DMS153 treated with DMSO at 0.1 percent for 48 hours (cell line): ENCODE measurements around the gene SDK2.

ENCODE experiments used
- DNase-seq: peaks from one replicate; lab custom pipeline; 2025; ENCODE audit not compliant: unreplicated experiment; lab: John Stamatoyannopoulos, UW

SDK2 gene

DNA sequence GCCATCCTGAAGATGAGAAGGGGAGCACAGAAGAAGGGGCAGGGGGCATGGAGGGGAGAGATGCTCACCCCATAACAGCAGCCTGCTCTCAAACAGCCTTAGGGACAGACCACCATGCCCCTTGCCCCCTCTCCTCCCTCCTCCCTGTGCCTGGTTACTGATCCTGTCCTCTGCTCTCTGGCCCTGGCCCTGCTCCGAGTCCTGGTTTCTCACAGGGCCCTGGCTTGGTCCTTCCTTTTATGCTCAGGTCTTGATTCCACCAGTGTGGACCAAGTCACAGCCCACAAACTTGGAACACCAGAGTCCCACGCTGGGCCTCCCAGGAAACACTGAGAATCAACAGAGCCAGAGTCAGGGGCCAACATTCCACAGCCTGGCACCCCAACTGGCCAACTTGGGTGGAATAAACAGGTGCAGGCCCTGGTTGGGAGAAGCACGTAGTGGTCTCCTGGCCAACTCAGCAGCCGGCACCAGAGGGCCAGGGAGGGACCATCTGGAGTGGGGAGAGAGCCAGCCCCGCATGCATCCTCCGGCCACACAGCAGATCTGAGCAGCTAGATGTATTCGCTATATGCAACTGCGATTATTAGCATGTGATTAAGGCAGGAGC, 287.6 kb downstream of the SDK2 start:
- no peak for DNase-seq

- DNase-seq: no peak
Observed at GRCh38 chr17:73354423-73355284, 289.6 kb downstream of the SDK2 start.

DNA sequence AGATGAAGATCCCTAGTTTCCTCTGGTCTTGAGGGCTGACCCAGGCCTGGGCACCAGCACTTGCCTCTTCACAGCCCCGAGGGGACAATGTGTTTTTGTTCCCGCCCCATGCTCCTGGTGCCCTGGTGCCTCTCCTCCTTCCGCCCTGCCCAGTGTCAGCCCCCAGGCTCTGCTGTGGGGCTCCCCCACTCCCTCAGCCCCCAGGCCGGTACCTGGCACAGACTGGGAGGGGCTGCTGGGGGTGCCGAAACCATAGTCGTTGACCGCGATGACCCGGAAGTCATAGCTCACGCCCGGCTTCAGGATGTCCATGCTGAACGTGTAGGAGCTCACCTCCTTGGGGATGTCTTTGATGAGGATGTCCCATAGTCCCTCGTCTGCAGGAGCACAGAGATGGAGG, 292.0 kb downstream of the SDK2 start:
- DNase-seq: no peak

GRCh38 chr17:73351764-73352163, 292.5 kb downstream of the SDK2 start:
- DNase-seq: no peak

GRCh38 chr17:73350864-73351263, 293.4 kb downstream of the SDK2 start:
- DNase-seq: no peak

- DNase-seq: no peak
Observed at GRCh38 chr17:73349647-73350046, 294.6 kb downstream of the SDK2 start.

GRCh38 chr17:73349138-73349537, 295.1 kb downstream of the SDK2 start:
- DNase-seq: no peak

DNA sequence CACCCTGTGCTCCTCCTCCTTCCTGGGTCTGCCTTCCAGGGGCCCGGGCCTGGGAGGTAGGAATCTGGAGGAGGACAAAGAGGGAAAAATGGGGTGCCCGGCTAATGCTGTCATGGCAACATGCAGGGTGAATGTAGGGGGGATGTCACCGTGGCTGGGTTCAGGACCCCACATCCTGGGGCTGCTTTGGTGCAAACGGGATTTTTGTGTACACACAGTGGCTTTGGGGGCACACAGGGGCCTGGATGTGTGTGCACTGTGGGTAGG, 295.5 kb downstream of the SDK2 start:
- no peak for DNase-seq

GRCh38 chr17:73348018-73348828, 296.0 kb downstream of the SDK2 start:
- no peak for DNase-seq

DNA sequence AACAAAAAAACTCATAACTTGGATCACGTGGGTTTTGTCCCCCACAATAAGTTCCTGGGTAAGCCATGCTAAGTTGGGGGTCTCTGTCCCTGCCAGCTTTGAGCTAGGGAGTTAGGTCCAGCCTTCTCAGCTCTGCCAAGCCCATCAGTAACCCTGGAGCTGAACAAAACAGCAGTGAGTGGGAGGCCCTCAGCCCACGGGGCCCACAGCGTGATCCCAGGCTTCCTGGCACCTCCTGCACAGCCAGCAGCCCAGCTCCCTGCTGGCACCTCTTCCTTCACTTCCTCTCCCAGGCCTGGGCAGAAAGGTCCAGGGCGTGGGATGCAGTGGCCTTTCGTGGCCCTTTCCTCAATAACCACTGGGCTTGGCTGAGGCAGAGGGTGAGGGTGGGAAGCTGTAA, 296.9 kb downstream of the SDK2 start:
- no peak for DNase-seq

GRCh38 chr17:73346501-73347162, 297.6 kb downstream of the SDK2 start:
- DNase-seq: no peak

DNA sequence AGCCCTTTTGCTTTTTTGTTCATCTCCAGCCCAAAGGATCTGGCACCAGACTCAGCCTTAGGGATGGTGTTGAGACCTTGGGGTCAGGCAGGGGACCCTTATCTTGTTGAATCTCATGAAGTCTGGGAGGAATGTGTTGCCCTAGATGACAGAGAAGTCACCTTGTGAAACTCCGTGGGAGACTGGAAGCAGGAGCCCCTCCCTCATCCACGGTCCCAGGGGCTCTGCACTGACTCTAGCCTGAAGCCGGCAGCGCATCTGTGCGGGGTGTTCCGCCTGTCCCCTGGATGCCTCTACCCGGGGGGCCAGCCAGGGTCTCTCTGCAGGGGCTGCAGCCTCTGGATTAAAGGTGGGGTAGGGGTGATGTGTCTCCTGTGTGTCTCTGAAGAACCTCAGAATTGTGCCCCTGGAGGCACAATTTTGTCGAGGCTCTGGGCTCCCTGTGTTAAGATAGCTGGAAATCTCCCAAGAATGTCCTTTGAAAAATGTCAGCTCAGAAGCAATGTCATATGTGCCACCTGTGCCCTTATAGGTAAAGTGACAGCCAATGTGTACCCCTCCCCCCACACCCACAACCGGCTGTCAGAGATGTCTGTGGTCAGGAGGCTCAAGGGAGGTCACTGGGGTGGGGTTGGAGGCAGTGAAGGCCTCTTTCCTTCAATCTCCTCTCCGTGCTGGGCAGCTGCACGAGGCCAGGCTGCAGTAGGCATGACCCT, 300.3 kb downstream of the SDK2 start:
- DNase-seq: no peak

DNA sequence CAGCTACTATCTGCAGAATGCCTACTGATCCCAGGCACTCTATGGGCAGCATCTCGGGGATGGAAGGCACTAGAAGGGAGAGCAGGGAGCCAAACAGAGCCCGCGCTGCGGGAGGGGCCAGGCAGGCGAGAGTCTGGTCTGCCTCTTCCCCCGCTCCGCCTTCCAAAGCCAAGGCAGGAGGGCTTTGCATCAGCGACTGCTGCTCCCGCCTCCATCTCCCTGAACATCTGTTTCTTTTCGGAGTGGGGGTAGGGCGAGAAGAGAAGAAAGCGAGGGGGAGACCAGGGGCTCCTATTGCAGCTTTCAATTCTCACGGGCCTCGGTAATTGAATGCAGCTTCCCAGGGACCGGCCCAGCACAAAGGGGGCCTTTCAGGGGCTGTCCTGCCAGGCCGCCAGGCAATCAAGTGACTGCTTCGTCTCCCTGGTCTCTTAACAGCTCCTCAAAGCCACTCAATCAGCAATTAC, 301.0 kb downstream of the SDK2 start:
- DNase-seq: no peak

DNA sequence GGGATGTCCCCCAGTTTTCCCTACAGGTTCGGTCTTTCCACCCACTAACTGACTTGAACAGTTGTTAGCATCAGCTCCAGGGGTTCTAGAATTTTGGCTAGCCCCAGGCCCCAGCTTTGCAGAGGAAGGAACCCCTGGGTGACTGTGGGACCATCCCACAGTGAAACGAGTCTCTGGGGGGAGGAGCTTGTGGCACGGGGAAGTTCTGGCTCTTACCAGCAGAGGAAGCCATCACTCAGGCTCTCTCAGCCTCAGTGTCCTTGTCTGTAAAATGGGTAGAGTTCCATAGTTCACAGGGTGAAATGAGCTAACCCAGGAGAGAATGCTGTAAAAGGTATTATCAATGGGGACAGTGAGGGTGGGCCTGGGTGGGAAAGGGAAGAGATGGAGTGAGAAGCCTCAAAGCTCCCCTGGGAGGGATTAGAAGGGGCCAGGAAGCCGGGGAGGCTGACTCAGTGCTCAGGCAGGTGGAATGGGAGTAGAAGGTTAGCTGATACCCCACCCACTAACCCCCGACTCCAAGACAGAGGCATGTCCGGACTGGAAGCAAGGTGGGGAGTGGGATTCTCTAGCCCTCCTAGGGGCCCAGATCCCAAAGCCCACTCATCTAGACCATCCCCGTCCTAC, 301.6 kb downstream of the SDK2 start:
- DNase-seq: no peak

DNA sequence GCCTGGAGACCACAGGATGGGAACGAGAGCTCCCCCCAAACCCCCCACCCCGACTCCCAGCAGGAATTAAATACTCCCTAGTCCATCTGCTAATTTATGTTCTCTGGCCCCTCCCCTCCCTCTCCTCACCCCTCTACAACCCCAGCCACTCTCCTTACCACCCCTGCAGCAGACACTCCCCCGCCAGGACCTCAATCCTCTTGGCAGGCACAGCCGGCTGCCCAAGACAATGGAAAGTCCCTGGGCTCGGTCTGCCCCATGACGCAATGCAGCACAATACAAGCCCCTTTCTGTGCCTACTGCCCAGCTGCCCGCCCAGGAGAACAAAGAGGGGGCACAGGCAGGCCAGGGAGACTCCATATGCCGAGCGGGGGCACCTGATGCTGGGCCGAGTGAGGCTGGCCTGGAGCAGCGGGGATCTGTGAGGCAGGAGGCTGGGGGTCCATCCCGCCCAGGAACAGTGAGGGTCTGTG, 302.2 kb downstream of the SDK2 start:
- no peak for DNase-seq

GRCh38 chr17:73341350-73342049, 302.7 kb downstream of the SDK2 start:
- DNase-seq: peak; percentile 38

DNA sequence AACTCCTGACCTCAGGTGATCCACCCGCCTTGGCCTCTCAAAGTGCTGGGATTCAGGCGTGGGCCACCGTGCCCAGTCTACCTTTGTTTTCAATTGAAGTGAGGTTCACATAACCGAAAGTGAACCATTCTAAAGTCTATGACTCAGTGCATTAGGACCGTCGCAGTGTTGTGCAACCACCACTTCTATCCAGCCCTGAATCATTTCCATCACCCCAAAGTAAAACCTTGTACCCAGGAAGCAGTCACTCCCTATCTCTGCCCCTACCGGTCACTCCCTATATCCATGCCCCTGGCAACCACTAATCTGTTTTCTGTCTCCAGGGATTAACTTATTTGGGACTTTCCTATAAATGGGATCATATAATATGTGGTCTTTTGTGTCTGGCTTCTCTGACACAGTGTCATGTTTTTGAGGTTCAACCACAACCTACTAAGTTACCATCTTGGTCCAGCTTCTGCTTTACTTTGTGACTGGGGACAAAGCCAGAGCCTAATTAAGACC, 304.1 kb downstream of the SDK2 start:
- no peak for DNase-seq

DNA sequence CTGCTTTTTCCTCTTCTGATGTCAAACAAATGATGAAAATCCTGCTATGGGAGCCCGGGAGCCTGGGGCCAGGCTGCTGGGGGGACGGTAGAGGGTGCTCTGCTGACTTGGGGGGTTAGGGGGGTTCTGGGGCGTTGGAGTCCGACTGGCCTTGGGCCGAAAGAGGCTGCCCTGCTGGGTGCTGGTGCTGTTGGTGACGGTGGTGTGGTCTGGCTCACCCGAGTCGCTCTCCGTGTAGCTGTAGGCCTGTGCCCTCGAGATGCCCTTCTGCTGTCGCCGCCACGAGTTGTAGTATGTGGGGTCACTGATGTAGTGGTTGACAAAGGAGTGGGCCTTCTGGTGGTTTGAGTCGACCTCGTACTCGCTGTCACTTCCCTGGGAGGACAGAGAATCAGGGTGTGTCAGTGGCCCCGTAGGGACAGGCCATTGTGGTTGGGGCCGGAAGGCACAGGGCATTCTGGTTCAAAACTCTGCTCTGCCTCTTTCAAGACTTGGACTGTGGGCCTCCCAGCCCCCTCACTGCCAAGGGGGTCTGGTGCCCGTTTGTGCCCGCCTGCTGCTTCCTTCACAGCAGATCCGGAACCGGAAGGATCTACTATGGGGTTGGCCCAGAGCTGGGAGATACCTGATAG, 305.6 kb downstream of the SDK2 start:
- no peak for DNase-seq

DNA sequence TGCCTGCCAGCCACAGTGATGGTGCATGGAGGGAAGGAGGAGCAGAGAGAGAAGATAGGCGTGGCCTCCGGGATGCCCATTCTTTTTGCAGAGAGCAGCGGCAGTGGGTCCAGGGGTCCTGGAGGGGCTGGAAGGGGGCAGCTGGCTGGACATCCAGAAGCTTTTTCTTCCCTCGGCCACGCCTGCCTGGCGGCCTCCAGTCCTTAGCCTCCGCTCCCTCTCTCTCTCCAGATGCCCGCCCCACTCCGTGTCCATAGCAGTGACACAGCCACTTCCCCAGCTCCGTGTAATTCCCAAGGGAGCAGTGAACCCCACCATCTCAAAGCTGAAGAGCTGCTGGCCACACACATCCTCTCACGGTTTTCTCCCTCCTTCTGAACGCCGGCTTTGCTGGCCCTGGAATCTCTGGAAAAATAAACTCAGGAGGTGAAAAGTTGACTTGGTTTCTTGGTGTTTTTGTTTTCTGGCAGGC, 306.2 kb downstream of the SDK2 start:
- no peak for DNase-seq
